Ishikawa (cell line): ENCODE results near the gene HOMER2.

ENCODE experiments used
- CEBPB ChIP-seq: IDR thresholded peaks from 2 replicates; pipeline ENCODE4 v1.6.1; 2012
- CREB1 ChIP-seq: IDR thresholded peaks from 2 replicates; pipeline ENCODE4 v1.6.1; 2012; ENCODE audit warnings: low read depth
- EGR1 ChIP-seq: IDR thresholded peaks from 2 replicates; pipeline ENCODE4 v1.6.1; 2012
- EP300 ChIP-seq: IDR thresholded peaks from 2 replicates; pipeline ENCODE4 v1.6.1; 2012; ENCODE audit warnings: borderline replicate concordance
- FOXM1 ChIP-seq: IDR thresholded peaks from 2 replicates; pipeline ENCODE4 v1.6.1; 2012; ENCODE audit warnings: low read depth, borderline replicate concordance
- NFIC ChIP-seq: IDR thresholded peaks from 2 replicates; pipeline ENCODE4 v1.6.1; 2012
- RAD21 ChIP-seq: IDR thresholded peaks from 2 replicates; pipeline ENCODE4 v1.6.1; 2012; ENCODE audit warnings: low read depth
- REST ChIP-seq: IDR thresholded peaks from 2 replicates; pipeline ENCODE4 v1.6.1; 2012; ENCODE audit warnings: low read depth, mild to moderate bottlenecking
- TAF1 ChIP-seq: IDR thresholded peaks from 2 replicates; pipeline ENCODE4 v1.6.1; 2012; ENCODE audit warnings: low read depth, mild to moderate bottlenecking
- TCF12 ChIP-seq: IDR thresholded peaks from 2 replicates; pipeline ENCODE4 v1.6.1; 2012; ENCODE audit warnings: low read depth
- TEAD4 ChIP-seq: IDR thresholded peaks from 2 replicates; pipeline ENCODE4 v1.6.1; 2012
- USF1 ChIP-seq: IDR thresholded peaks from 2 replicates; pipeline ENCODE4 v1.6.1; 2012
- YY1 ChIP-seq: IDR thresholded peaks from 2 replicates; pipeline ENCODE4 v1.6.1; 2012; ENCODE audit warnings: low read depth
- ZBTB7A ChIP-seq: IDR thresholded peaks from 2 replicates; pipeline ENCODE4 v1.6.1; 2012; ENCODE audit warnings: low read depth
- TF ChIP-seq, protein P1 (sequence below): IDR thresholded peaks from 2 replicates; pipeline ENCODE4 v1.6.1; 2012

The HOMER2 gene

GRCh38 chr15:82950746-82951370 lies 1.7 kb downstream of the HOMER2 start:
- peak; percentile 30; the same call in 1 of the 2 replicates for TF ChIP-seq TAF1
- no peak for TF ChIP-seq YY1

DNA sequence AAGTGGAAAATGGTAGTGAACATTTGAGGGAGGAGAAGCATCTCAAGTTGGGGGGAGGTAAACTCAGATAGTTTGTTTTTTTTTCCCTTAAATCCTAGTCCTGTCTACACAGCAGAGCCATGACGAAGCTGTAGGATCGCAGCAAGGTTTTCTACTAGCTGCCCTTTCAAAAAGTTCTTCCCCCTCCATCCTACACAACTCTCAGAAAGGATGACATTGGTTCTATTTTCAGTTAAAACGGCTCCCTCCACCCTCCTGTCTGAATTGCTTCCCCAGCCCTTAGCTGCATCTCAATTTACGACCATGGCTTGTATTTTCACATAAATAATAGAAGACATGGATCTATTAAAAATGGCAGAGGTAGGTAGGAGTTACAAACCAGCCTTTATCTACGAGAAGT lies 2.2 kb downstream of the HOMER2 start:
- no peak for TF ChIP-seq FOXM1
- TF ChIP-seq NFIC, result no peak
- no peak for TF ChIP-seq YY1

DNA sequence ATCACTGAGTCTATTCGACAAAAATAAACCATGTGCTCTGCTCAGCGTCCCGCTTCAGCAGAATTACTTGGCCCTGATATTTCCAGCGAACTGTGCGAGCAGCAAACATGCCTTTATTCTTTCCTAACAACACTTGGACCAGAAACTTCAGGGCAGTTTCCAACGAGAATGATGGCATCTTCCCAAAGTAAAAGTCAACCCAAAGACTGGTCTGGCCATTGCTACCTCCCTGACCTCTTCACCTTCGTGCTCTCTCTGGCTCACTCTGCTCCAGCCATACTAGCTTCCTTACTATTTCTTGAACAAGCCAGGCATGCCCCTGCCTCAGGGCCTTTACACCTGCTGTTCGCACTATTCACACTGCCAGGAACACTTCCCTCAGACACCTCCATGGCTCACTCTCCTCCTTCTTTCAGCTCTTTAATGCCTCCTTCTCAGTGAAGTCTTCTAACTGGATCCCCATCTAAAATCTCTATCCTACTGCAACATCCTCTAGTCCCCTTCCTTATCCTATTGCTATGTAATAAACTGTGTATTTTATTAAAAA lies 6.3 kb downstream of the HOMER2 start:
- TF ChIP-seq EGR1 (no peak), YY1 (no peak), FOXM1 (no peak), USF1 (no peak), ZBTB7A (no peak), CEBPB (no peak), EP300 (no peak), TAF1 (no peak), RAD21 (no peak), NFIC (no peak), CREB1 (no peak), TEAD4 (no peak), REST (no peak), TCF12 (no peak)
- TF ChIP-seq, protein P1, sequence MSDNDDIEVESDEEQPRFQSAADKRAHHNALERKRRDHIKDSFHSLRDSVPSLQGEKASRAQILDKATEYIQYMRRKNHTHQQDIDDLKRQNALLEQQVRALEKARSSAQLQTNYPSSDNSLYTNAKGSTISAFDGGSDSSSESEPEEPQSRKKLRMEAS, result no peak

GRCh38 chr15:82945326-82945725 lies 7.2 kb downstream of the HOMER2 start:
- TF ChIP-seq TEAD4 (no peak), REST (no peak), NFIC (no peak), CEBPB (no peak), RAD21 (no peak), CREB1 (no peak), YY1 (no peak), EP300 (no peak), TCF12 (no peak), USF1 (no peak), ZBTB7A (no peak), TAF1 (no peak), EGR1 (no peak), FOXM1 (no peak)
- TF ChIP-seq, protein P1, result no peak

- TF ChIP-seq FOXM1 (no peak), EGR1 (no peak), RAD21 (no peak), TEAD4 (no peak), EP300 (0 out of 2 replicates have a peak, but pooled peaks have one; percentile 37), TCF12 (peak; percentile 58), TAF1 (no peak), REST (no peak), CREB1 (no peak), USF1 (no peak), CEBPB (peak; percentile 14; the same call in 1 of the 2 replicates)
- TF ChIP-seq, protein P1, result no peak
These were observed 7.7 kb downstream of the HOMER2 start for GRCh38 chr15:82944821-82945220.
